Stimulated activated CD4-positive, alpha-beta T cell treated with anti-CD3 and anti-CD28 coated beads, Interleukin-4, amount 100 ng/mL, for 1 hour (primary cell): ENCODE measurements around the gene SCN8A.
A peak's percentile ranks its signal among the peaks of the same experiment; 100 is the strongest.
"Not testable (repeated sequence)": the region's sequence is repeated elsewhere in the genome, so short reads cannot be mapped to it uniquely, and the experiment has no call there.

Source experiments
- DNase-seq: peaks from one replicate; pipeline ENCODE4 v3.0.0-alpha.2; 2020

The SCN8A gene

GRCh38 chr12:51774933-51775332 lies 183.9 kb downstream of the SCN8A start:
- no peak for DNase-seq

- no peak for DNase-seq
These were observed 186.4 kb downstream of the SCN8A start for GRCh38 chr12:51777457-51777856.

DNA sequence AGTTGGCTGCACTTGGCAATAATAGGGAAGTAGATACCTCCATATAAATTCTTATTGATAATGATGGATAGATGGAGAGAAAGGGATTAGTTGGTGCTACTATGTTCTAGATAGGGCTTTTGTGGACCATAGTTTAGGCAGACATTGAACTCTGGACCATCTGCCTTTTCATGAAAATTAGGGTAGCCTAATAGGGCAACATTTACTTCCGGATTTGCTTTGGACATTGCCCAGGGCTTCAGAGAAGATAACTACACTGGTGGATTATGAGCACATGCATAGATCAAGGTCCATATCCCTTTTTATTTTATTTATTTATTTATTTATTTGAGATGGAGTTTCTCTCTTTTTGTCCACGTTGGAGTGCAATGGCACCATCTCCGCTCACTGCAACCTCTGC lies 186.9 kb downstream of the SCN8A start:
- no peak for DNase-seq

- DNase-seq = no peak
These were observed 188.8 kb downstream of the SCN8A start for GRCh38 chr12:51779876-51780275.

DNA sequence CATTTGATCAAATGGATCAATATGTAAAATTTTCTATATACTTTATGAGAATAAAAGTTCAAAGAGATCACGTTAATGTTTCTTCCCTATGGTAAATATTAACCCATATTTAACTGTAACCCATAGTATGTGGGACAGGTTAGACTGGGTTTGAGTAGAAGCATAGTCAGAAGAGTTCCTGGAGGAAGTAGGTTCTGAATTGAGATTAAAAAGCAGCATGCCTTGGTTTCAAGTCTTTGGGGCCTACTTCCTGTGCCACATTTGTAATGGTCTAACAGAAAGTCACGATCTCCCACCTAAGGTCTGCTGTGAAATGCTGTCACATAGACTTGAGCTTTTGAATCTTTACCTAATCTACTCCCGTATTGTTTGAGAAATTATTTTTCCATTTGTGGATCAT lies 193.7 kb downstream of the SCN8A start:
- no peak for DNase-seq

DNA sequence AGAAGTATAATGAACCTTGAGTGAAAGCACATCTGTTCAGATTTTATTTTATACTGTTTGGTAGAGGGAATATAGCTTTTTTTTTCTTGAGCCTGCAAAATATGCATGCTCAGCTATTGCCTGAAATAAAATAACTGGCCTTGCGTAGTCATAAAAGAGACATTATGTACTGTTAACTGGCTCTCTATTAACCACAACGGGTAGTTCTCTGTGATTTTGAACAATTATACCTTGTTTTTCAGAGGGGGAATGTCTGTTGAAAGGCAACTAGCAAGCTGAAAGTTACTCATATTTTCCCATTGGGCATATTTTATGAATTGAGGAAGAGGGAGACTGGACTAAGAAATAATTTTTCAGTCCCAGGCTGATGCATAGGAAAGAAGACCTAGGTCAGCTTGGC lies 194.9 kb downstream of the SCN8A start:
- DNase-seq = no peak

GRCh38 chr12:51788876-51789275 lies 197.8 kb downstream of the SCN8A start:
- DNase-seq = no peak

- no peak for DNase-seq
These were observed 201.4 kb downstream of the SCN8A start for GRCh38 chr12:51792417-51792816.

DNA sequence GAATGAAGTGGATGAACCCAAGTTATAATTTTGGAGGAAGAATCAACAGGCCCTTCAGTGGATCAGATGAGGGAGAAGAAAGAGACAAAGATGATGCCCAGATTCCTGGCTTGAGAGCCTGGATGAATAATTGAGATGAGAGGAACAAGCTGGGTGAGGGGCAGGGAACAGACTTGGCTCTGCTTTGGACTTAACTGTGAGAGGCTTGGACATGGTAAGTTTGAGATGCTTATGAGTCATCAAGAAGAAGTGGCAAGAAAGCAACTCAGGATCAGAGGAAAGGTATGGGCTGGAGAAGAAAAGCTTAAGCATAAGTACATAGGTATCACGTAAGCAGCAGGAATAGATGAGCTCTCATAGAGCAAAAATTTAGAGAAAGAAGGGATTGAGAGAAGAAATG lies 202.2 kb downstream of the SCN8A start:
- no peak for DNase-seq

DNA sequence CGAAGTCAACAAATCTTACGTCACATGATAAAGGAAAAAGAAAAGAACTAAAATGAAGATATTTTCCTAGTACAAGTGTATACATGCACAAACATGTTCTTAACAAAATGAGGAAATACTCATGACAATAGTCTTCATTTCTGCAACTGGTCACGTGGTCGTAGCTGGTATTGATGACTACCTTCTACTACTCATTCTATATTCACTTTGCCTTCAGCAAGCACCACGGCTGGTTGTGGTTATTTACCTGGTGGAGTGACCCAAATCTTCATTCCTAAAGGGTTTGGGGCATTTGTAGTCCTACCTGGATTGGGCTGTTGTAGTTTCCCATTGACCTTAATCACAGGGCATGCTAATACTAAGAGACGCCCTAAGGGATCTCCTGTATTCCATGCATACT lies 206.3 kb downstream of the SCN8A start:
- DNase-seq = no peak

DNA sequence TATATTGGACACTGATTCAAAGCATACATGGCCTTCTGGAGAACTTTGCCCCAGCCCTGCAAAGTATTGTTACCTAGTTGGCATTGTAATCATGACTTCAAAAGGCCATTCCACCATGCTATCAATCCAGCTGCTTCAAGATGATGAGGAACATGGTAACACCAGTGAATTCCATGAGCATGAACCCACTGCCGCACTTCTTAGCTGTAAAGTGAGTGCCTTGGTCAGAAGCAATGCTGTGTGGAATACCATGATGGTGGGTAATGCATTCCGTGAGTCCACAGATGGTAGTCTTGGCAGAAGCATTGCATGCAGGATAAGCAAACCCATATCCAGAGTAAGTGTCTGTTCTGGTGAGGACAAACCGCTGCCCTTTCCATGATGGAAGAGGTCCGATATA lies 207.0 kb downstream of the SCN8A start:
- not testable (repeated sequence) for DNase-seq

DNA sequence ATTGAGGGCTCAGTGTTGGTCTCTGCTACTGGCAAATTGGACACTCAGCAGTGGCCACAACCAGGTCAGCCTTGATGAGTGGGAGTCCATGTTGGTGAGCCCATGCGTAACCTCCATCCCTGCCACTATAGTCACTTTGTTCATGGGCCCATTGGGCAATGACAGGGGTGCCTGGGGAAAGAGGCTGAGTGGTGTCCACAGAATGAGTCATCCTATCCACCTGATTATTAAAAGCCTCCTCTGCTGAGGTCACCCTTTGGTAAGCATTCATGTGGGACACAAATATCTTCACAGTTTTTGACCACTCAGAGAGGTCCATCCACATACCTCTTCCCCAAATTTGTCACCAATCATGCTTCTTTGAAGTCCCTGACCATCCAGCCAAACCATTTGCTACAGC lies 207.5 kb downstream of the SCN8A start:
- DNase-seq = no peak

GRCh38 chr12:51801027-51801426 lies 210.0 kb downstream of the SCN8A start:
- no peak for DNase-seq

GRCh38 chr12:51806896-51807295 lies 215.9 kb downstream of the SCN8A start:
- DNase-seq = no peak

- DNase-seq = no peak
These were observed 218.2 kb downstream of the SCN8A start for GRCh38 chr12:51809193-51809592.

- DNase-seq = no peak
These were observed 220.5 kb downstream of the SCN8A start for GRCh38 chr12:51811203-51812202.

DNA sequence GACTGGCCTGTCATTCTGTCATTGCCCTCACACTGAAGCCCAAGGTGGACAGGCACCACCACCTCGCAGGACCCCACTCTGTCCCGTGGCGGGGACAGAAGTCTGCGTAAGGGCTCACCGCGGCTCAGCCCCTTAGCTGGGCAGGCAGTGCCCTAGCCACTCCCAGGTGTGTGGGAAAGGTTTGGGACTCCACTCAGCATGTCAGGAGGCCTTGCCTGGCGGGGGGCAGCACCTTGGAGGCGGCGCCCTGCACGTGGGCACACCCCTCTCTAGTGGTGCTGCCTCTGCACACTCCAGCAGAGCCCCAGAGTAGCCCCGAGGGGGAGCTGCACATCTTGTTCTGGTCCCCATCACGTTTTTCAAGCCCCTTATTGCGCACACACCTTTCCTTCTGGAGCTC lies 221.8 kb downstream of the SCN8A start:
- DNase-seq = no peak

DNA sequence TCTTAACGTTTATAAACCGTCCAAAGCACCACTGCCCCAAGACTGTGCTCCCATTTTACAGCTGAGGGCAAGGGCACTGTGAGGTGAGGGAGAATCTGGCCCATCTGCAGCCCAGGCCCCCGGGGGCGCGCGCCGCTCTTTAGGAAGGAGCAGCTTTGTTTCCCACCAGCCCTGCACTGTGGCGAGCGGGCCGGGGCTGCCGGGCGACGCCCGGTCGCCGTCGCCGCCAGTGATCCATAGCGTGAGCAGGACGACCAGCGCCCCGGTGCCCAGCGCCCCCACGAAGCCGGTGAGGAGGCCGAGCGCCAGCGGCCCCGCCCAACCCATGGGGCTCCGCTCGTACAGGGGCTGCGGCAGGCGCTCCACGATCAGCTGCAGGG lies 222.9 kb downstream of the SCN8A start:
- no peak for DNase-seq

DNA sequence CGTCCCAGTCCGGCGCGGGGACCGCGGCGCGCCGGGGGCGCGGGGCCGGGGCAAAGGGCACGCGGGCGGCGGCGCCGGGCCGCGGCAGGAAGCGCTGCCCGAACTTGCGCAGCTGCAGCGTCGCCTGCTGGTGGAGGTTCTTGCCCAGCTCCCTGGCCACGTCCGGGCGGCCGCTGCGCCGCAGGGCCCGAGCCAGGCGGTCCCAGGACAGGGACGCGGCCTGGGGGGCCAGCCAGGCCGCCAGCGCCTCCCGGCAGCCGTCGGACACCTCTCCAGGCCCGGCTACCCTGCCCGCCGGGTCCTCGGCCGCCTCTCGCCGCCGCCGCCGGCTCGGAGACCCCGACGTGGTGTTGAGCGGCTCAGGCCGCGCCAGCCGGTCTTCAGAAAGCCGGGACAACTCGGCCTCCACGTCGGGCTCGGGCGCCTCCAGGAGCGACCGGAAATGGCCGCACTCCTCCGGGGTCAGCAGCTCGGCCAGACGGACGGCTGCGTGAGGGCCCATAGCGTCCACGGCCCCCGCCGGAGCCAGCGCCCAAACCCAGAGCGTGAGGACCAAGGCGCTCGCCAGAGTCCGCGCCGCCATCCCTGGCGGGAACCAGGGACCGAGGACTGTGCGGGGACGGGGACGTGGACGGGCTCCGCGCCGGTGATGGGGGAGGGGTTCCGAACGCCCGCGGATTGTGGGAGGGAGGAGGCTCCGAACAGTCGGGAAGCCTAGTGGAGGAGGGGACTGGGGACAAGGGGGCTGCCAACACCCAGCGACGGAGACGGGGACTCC lies 223.5 kb downstream of the SCN8A start:
- DNase-seq = peak; percentile 76

GRCh38 chr12:51815571-51815970 lies 224.5 kb downstream of the SCN8A start:
- no peak for DNase-seq

- no peak for DNase-seq
These were observed 226.3 kb downstream of the SCN8A start for GRCh38 chr12:51817027-51817953.

DNA sequence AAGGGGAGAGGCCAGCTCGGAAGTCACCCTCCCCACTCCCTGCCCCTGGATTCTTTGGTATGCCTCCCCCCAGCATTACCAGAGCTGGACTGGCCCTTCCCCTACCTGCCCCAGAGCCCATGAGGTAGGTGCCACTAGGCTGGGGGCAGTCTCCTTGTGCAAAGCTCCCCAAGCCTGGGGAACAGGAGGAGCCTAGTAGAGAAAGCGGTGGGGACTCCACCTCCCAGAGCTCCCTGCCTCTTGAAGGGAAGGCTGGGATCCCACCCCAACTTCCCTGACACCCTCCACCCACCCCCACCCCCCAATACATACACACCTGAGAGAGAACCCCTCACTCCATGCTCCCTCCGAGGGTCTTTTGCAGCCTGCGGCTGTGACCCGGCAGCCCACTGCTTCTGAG lies 227.1 kb downstream of the SCN8A start:
- DNase-seq = no peak
